Testis (tissue), 5 donors: ENCODE data around the gene ZNF140. TPM values are rescaled to one million over a fixed set of nuclear protein-coding genes. Genes with fewer than 3 reads are reported as not detected.

Experiments used
- DNase-seq: peaks from one replicate; pipeline ENCODE4 v3.0.0-alpha.2; 2019
- H3K27ac ChIP-seq, 2 donors: fragments of 200-600 bp; sonication (generic); one replicate each; pipeline ENCODE4 v1.5.1; 2019
- H3K27me3 ChIP-seq: fragments of 200-600 bp; sonication (generic); one replicate; pipeline ENCODE4 v1.5.1; 2019
- H3K36me3 ChIP-seq: fragments of 200-600 bp; sonication (generic); one replicate; pipeline ENCODE4 v1.5.1; 2017; ENCODE audit warnings: low read depth; ENCODE audit errors: missing control alignments
- H3K4me1 ChIP-seq: fragments of 200-600 bp; sonication (generic); one replicate; pipeline ENCODE4 v1.5.1; 2019
- H3K4me3 ChIP-seq, 2 donors: fragments of 200-600 bp; sonication (generic); one replicate each; pipeline ENCODE4 v1.5.1; 2017 to 2019
- H3K9me3 ChIP-seq: fragments of 200-600 bp; sonication (generic); one replicate; pipeline ENCODE4 v1.5.1; 2017
- CTCF ChIP-seq, 3 experiments: fragments of 450-650 bp in 2 of 3; fragments of 200-600 bp in 1 of 3; sonication (generic) in 1 of 3; IDR thresholded peaks; one replicate each; pipeline ENCODE4 v1.5.1; 2016 to 2019; ENCODE audit warnings: antibody characterized with exemption in 3 of 3, mild to moderate bottlenecking in 2 of 3, moderate library complexity in 1 of 3
- POLR2A ChIP-seq: fragments of 450-650 bp; IDR thresholded peaks from one replicate; pipeline ENCODE4 v1.6.1; 2017; ENCODE audit warnings: antibody characterized with exemption, mild to moderate bottlenecking, moderate library complexity
- WGBS, 2 donors: methylation state at CpG; one replicate each; pipeline ENCODE4 v1.1.5; 2018; 5-methylcytosine and 5-hydroxymethylcytosine counted together
- intact Hi-C: fragments of 100-400 bp; cut with DNase I; formaldehyde crosslinking; loops from one replicate; pipeline ENCODE4 v1.15.1; 2023; ENCODE audit warnings: low total_unique reads
- long read RNA-seq, 2 donors: transcript quantifications; one replicate each; lab custom pipeline, GENCODE V29; 2026
- polyA plus RNA-seq: library from polyadenylated mRNA; stranded (reverse); fragments of 350-450 nt; fragmentation: Illumina TruSeq; extraction: RNeasy Lipid Tissue Mini Kit (QIAGEN cat#74804); gene quantifications from one replicate; pipeline ENCODE4 v1.2.3, GENCODE V29; 2014; ENCODE audit warnings: low read depth, low replicate concordance; ENCODE audit not compliant: insufficient read depth
- total RNA-seq, 2 donors: library from RNA; depleted of rRNA; stranded (reverse); fragments of >200 nt; gene quantifications; one replicate each; pipeline ENCODE4 v1.2.3, GENCODE V29; 2016

The ZNF140 gene
- 10 to 100 TPM; 28.0 to 33.9 TPM for total RNA-seq
- 23.2 TPM for polyA plus RNA-seq
- long read RNA-seq, donor 1, transcript ZNF140-202 (5 exons, 3,550 nt) = major isoform, 11 of 14 reads
- long read RNA-seq, donor 1, partial matches to known transcripts = 0 of 14 reads
- long read RNA-seq, donor 1, other reads (novel, unspliced or antisense) = 0 of 14 reads
- long read RNA-seq, donor 2, partial matches to known transcripts = 0 of 4 reads
- long read RNA-seq, donor 2, other reads (novel, unspliced or antisense) = 0 of 4 reads

- H3K4me1 ChIP-seq = peaks cover 3% of the 10 kb centered on the region
Observed at GRCh38 chr12:133080368-133081158, at the start of gene ZNF140. ZNF140 (plus strand) TSS chr12:133080923; CDS start chr12:133081321, 398 bp downstream.

GRCh38 chr12:133037207-133038005 is 43.3 kb upstream of the ZNF140 start, which contains the start of gene ZNF84:
ZNF84 (plus strand) TSS chr12:133037509; CDS start chr12:133041468, 3,959 bp downstream.
- no peaks in the 10 kb centered on the region for H3K4me1 ChIP-seq
- no peaks in the 10 kb centered on the region for H3K36me3 ChIP-seq
- DNase-seq = peak; percentile 96
- intact Hi-C loops = no loop called here
- H3K4me3 ChIP-seq = peak within 1 kb of the TSS; percentile 75 to 90
- H3K9me3 ChIP-seq = no peaks in the 10 kb centered on the region
- H3K27me3 ChIP-seq = no peaks in the 10 kb centered on the region
- WGBS, 2 donors = 0 to 1% methylated on average over 56 to 61 of the region's 103 CpGs
- TF ChIP-seq CTCF (IDR thresholded peaks at IDR 0.05) (no peak), POLR2A (no peak)
- peak within 1 kb of the TSS; percentile 94 to 97 for H3K27ac ChIP-seq

More at GRCh38 chr12:133080368-133081158, at the start of gene ZNF140:
- peak in 2 of 3 experiments; percentile 32 to 46 for TF ChIP-seq CTCF (IDR thresholded peaks at IDR 0.05)
- TF ChIP-seq POLR2A = peak; percentile 57
- H3K36me3 ChIP-seq = peaks cover 3% of the 10 kb centered on the region
- WGBS, 2 donors = 1% methylated on average over 50 to 66 of the region's 69 CpGs
- DNase-seq = peak; percentile 98
- peak within 1 kb of the TSS; percentile 97 to 98 for H3K27ac ChIP-seq
- peak within 1 kb of the TSS; percentile 70 to 94 for H3K4me3 ChIP-seq
- H3K27me3 ChIP-seq = no peaks in the 10 kb centered on the region
- H3K9me3 ChIP-seq = no peaks in the 10 kb centered on the region
- intact Hi-C loops = no loop called here

GRCh38 chr12:133038118-133038709 is 42.5 kb upstream of the ZNF140 start:
- peak overlapping the region; percentile 94 to 97 for H3K27ac ChIP-seq
- no peaks in the 10 kb centered on the region for H3K4me1 ChIP-seq
- H3K4me3 ChIP-seq = peak overlapping the region; percentile 75 to 90
- WGBS, 2 donors = 34 to 43% methylated on average over 4 of the region's 4 CpGs
- H3K9me3 ChIP-seq = no peaks in the 10 kb centered on the region
- intact Hi-C loops = no loop called here
- H3K27me3 ChIP-seq = no peaks in the 10 kb centered on the region
- DNase-seq = no peak
- no peak for TF ChIP-seq CTCF (IDR thresholded peaks at IDR 0.05)
- TF ChIP-seq POLR2A = no peak
- no peaks in the 10 kb centered on the region for H3K36me3 ChIP-seq

GRCh38 chr12:133046698-133047097 is 34.0 kb upstream of the ZNF140 start:
- Histone ChIP-seq H3K36me3 (no peaks in the 10 kb centered on the region), H3K9me3 (no peaks in the 10 kb centered on the region), H3K4me3 (no peak overlapping the region), H3K27me3 (no peaks in the 10 kb centered on the region), H3K27ac (no peak overlapping the region), H3K4me1 (no peaks in the 10 kb centered on the region)
- intact Hi-C loops = no loop called here
- whole genome bisulfite sequencing, 2 donors = 97 to 98% methylated on average over 3 of the region's 3 CpGs
- no peak for TF ChIP-seq POLR2A
- no peak for TF ChIP-seq CTCF (IDR thresholded peaks at IDR 0.05)
- no peak for DNase-seq
